ENCODE data around the gene PXDN. TPM values are rescaled to one million over a fixed set of nuclear protein-coding genes. Genes with fewer than 3 reads are reported as not detected.

Gene PXDN
- total RNA-seq, 1 experiment from 2014 or later = 125 TPM

DNA sequence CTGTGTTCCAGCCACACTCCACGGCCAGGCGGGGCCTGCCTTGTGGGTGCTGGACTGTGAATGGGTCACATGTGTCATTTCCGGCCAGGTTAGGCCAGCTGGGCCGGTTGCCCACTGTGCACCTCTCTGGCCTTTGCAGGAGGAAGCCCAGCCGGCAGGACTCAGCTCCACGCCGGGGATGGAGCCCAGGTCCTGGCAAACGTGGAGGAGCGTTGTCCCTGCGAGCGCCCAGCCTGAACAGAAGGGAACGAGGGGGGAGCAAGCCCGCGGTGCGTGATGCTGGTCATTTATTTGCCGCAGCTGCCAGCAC lies 152.9 kb downstream of the PXDN start:
- TF ChIP-seq EZH2 (IDR thresholded peaks at IDR 0.05; ENCODE audit: low read length, unreplicated experiment) (no peak), EZH2phosphoT487 (IDR thresholded peaks at IDR 0.05; ENCODE audit: borderline replicate concordance, low read length) (no peak)
- TF ChIP-seq, protein P1, sequence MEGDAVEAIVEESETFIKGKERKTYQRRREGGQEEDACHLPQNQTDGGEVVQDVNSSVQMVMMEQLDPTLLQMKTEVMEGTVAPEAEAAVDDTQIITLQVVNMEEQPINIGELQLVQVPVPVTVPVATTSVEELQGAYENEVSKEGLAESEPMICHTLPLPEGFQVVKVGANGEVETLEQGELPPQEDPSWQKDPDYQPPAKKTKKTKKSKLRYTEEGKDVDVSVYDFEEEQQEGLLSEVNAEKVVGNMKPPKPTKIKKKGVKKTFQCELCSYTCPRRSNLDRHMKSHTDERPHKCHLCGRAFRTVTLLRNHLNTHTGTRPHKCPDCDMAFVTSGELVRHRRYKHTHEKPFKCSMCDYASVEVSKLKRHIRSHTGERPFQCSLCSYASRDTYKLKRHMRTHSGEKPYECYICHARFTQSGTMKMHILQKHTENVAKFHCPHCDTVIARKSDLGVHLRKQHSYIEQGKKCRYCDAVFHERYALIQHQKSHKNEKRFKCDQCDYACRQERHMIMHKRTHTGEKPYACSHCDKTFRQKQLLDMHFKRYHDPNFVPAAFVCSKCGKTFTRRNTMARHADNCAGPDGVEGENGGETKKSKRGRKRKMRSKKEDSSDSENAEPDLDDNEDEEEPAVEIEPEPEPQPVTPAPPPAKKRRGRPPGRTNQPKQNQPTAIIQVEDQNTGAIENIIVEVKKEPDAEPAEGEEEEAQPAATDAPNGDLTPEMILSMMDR (conservative IDR thresholded peaks at IDR 0.05; ENCODE audit: low read depth, low read length) = no peak
- H4K20me1 ChIP-seq (ENCODE audit: low read length) = no peaks in the 10 kb centered on the region
- ATAC-seq = peak; percentile 28
- H2AFZ ChIP-seq (ENCODE audit: low read length) = peak overlapping the region; percentile 66
- intact Hi-C loops (cut with micrococcal nuclease) = no loop called here
- no TSS peak for BruUV-seq (replicated peaks)
- POLR2A ChIA-PET (ENCODE audit: unreplicated experiment) = interaction anchor here (0.6 kb wide), 1 partner anchor 419 kb away, joined by 3 read pairs; no protein-coding TSS in a partner anchor
- H3K4me1 ChIP-seq (ENCODE audit: insufficient read depth, low read length) = peaks cover 61% of the 10 kb centered on the region
- peak overlapping the region; percentile 71 for H3K9ac ChIP-seq (ENCODE audit: low read length)
- H3K27me3 ChIP-seq (ENCODE audit: low read length) = no peaks in the 10 kb centered on the region
- 0 out of 2 replicates have a peak, but pooled peaks cover 6% of the 10 kb centered on the region for H3K79me2 ChIP-seq (ENCODE audit: low read length)
- no peaks in the 10 kb centered on the region for H3K36me3 ChIP-seq (ENCODE audit: low read depth, low read length)
- CTCF ChIA-PET = interaction anchor here (0.6 to 1.0 kb wide), 2 partner anchors 35 to 84 kb away, joined by 3 to 6 read pairs; no protein-coding TSS in a partner anchor
- peaks cover 4% of the 10 kb centered on the region for H3F3A ChIP-seq (ENCODE audit: low read length, unreplicated experiment)
- peak; percentile 50 for DNase-seq
- no peaks in the 10 kb centered on the region for H3K9me2 ChIP-seq (replicated peaks; ENCODE audit: low read length)
- H3K4me3 ChIP-seq (ENCODE audit: low read length) = peak overlapping the region; percentile 60
- H3K4me2 ChIP-seq (ENCODE audit: low read length) = peak overlapping the region; percentile 80
- H3K9me3 ChIP-seq (ENCODE audit: low read length) = no peaks in the 10 kb centered on the region
- H3K27ac ChIP-seq (ENCODE audit: low read length) = peak overlapping the region; percentile 89

DNA sequence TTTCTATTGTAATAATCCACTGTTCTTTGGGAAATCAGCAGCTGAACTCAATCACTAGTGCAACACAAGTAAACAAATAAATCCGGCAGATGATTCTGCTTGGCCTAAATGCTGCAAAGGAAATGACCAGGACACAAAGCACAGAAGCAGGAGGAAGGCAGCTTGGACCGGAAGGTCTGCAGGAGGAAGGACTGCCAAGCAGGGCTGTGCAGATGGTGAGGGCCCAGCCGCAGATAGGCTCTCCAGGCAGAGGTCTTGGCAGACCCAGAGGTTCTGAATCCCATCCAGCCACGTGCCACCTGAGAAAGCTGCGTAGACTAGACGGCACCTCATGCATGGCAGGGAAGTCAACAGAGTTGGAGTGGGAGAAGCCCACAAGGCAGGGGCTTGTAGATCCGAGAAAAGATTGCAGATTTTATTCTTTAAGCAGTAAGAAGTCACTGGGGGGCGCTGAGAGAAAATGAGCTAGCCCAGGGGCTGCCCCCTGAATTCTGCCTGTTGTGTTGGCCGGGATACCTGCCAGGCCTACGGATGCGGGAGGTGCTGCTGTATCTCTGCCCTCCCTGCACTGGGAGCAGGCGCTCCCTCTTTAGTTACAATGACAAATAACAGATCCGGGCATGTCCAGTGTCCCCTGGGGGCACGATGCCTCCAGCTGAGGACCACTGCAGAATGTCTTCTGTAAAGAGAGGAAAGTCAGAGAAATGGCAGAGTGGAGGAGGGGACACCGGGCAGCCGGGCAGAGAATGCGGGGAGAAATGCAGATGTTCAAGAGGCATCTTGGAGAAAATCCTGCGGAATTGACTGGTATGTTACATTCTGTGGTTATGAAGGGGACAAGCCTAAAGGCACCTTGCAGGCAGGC lies 153.5 kb downstream of the PXDN start:
- BruUV-seq (replicated peaks) = no TSS peak
- Histone ChIP-seq H3K36me3 (ENCODE audit: low read depth, low read length) (no peaks in the 10 kb centered on the region), H3K9ac (ENCODE audit: low read length) (peak overlapping the region; percentile 71), H3K79me2 (ENCODE audit: low read length) (0 out of 2 replicates have a peak, but pooled peaks cover 6% of the 10 kb centered on the region), H3K4me1 (ENCODE audit: insufficient read depth, low read length) (peaks cover 65% of the 10 kb centered on the region), H4K20me1 (ENCODE audit: low read length) (no peaks in the 10 kb centered on the region), H3K4me3 (ENCODE audit: low read length) (peak overlapping the region; percentile 60; the same call in 1 of the 2 replicates), H3K4me2 (ENCODE audit: low read length) (peak overlapping the region; percentile 80), H3F3A (ENCODE audit: low read length, unreplicated experiment) (peaks cover 4% of the 10 kb centered on the region), H3K27ac (ENCODE audit: low read length) (peak overlapping the region; percentile 89), H3K9me3 (ENCODE audit: low read length) (no peaks in the 10 kb centered on the region), H2AFZ (ENCODE audit: low read length) (peak overlapping the region; percentile 66; the same call in 1 of the 2 replicates), H3K27me3 (ENCODE audit: low read length) (no peaks in the 10 kb centered on the region), H3K9me2 (replicated peaks; ENCODE audit: low read length) (no peaks in the 10 kb centered on the region)
- intact Hi-C loops (cut with micrococcal nuclease) = no loop called here
- ChIA-PET POLR2A (ENCODE audit: unreplicated experiment) (interaction anchor here (0.6 kb wide), 1 partner anchor 419 kb away, joined by 3 read pairs; no protein-coding TSS in a partner anchor), CTCF (interaction anchor here (0.6 kb wide), 1 partner anchor 35 kb away, joined by 6 read pairs; no protein-coding TSS in a partner anchor)
- DNase-seq (no peak), ATAC-seq (no peak)
- TF ChIP-seq EZH2 (IDR thresholded peaks at IDR 0.05; ENCODE audit: low read length, unreplicated experiment) = no peak
- TF ChIP-seq, protein P1 (conservative IDR thresholded peaks at IDR 0.05; ENCODE audit: low read depth, low read length) = peak; percentile 18; the same call in 1 of the 2 replicates

Measured in PC-3 (cell line).